ENCODE results near the gene DUS1L.

The DUS1L gene

DNA sequence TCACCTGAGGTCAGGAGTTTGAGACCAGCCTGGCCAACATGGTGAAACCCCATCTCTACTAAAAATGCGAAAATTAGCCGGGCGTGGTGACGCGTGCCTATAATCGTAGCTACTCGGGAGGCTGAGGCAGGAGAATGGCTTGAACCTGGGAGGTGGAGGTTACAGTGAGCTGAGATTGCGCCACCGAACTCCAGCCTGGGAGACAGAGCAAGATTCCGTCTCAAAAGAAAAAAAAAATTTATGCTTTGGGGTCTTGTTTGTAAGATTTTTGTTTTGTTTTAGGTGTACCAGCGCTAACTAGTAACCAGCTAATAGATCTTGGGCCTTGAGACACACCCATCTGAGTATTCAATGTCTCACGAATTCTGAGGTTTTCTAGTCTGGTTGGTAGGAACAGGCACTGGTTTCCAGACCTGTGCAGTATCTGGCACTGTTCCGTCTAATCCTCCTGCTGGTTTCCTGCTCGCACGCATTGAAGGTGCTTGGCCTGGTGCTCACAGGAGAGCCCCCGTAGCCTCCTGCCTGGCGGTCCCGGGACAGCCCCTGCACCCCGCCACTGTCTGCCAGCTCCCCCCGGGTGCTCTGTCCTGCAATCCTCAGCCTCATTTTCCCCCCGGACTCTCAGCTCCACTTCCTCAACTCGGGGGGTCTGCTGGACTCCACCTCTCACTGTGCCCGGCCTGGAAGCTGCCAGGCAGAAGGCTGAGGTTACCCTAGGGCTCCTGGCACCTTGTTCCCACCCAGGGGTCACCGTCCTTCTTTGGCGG, 10.6 kb upstream of the DUS1L start:
- DNase-seq (ENCODE audit: low spot score) = no peak

DNA sequence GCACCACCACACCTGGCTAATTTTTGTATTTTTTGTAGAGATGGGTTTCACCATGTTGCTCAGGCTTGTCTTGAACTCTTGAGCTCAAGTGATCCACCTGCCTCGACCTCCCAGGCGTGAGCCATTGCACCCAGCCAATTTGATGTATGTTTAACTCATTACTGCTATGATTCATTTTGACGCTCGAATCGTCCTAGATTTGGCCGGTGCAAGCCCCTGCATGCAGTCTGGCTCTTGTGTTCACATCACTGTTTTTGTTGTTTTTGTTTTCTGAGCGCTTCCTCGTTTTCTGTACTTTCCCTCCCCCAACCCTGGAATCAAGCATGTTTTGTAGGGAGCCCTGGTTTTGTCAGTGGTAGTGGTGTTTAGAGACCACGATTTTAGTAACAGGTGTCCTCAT, 7.8 kb upstream of the DUS1L start:
- no peak for DNase-seq (ENCODE audit: low spot score)

DNA sequence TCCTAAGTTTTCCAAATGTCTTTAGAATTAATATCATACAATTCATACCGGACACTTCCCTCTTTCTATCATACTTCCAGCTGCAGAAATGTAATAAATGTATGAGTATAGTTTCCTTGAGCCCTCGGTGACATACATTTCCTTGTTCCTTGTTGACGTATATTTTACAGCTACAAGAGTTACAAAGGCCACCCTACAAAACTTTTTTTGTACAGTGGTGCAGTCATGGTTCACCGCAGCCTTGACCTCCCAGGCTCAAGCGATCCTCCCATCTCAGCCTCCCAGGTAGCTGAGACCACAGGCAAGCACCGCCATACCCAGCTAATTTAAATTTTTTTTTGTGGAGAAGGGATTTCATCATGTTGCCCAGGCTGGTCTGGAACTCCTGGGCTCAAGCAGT, 7.2 kb upstream of the DUS1L start:
- no peak for DNase-seq (ENCODE audit: low spot score)

DNA sequence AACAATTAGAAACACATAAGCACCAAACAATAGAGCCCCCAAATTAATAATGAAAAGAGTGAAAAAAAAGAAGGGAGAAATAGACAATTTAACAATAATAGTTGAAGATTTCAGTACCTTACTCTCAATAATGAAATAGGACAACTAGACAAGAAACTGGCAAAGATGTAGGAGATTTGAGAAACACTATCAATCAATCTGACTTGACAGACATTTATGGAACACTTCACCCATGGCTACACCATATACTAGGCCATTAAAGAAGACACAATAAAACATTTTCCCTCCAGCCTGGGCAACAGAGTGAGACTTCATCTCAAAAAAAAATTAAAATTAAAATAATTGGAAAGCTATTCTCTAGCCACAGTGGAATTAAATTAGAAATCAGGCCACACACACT, 5.0 kb upstream of the DUS1L start:
- no peak for DNase-seq (ENCODE audit: low spot score)

GRCh38 chr17:82065193-82065637, 389 bp downstream of the DUS1L start:
- no peak for DNase-seq (ENCODE audit: low spot score)

DNA sequence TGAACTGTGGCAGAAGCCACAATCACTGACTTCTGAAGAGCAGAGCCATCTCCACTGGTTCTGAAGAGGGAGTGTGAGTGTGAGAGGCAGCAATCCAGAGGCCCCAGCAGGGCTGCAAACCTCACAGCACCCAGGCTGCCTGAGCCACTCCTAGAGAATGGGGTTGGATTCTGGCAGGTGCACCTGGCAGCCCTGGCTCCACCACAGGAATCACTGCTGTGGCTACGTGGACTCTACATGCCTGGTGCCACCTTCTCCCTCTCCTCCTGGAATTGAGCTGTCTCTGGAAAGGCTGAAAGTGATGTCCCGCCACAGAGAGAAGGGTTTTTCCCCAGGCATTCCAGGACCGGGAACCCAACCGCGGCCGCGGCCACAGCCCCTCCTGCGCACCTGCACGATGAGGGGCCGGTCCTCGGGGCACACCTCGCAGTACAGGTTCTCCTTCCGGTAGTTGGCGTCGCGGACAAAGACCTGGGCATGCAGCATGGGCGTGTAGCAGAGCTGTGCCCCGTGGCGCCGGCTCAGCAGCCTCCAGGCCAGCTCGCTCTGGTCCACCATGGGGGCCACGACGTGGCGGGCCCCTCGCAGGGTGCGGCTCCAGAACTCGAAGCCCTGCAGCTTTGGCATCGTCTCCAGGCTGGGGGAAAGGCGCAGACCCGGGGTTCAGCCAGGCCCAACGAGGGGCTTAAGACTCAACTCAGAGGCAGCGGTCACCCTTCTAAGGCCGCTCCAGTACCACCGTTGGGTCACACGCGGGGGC, 991 bp downstream of the DUS1L start:
- peak; percentile 77 for DNase-seq (ENCODE audit: low spot score)

GRCh38 chr17:82063424-82064415, 1.9 kb downstream of the DUS1L start:
- DNase-seq (ENCODE audit: low spot score) = no peak

DNA sequence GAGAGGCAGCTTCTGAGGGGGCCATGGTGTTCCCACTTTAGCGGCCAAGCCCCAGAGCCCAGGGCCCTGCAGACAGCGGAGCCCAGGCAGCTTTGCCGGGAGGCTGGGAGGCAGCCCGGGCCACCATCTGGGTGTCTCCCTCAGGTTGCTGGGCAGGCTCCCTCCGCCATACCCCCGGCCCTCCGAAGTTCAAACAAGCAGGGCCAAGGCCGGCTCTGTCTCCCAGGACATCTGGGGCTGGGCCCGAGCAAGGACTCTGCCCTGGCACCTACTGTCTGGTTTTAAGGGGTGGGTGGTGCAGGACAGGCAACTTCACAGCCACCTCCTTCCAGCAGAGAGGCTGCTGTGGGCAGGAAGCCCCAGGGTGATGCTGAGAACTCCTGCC, 2.6 kb downstream of the DUS1L start:
- no peak for DNase-seq (ENCODE audit: low spot score)

GRCh38 chr17:82062076-82062983, 3.3 kb downstream of the DUS1L start:
- DNase-seq (ENCODE audit: low spot score) = no peak

GRCh38 chr17:82061047-82061925, 4.3 kb downstream of the DUS1L start:
- no peak for DNase-seq (ENCODE audit: low spot score)

DNA sequence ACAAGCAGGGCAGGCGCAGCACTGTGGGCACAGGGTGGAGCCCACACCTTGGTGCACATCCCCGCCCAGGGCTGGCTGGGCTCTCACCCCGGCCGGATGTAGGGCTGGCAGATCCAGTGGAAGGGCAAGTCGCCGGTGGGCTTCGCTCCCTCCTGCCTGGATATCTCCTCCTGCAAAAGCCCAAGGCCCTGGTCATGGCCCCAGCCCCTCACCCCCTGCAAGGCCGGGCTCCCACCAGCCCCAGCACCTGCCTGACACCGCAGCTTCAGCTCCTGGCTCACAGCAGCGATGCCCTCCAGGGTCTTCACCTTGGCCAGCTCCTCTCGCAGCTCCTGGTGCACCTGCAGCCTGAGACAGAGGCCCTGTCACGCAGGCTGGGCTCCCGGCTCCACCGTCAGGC, 5.0 kb downstream of the DUS1L start:
- no peak for DNase-seq (ENCODE audit: low spot score)

GRCh38 chr17:82060001-82060380, 5.6 kb downstream of the DUS1L start:
- DNase-seq (ENCODE audit: low spot score) = no peak

DNA sequence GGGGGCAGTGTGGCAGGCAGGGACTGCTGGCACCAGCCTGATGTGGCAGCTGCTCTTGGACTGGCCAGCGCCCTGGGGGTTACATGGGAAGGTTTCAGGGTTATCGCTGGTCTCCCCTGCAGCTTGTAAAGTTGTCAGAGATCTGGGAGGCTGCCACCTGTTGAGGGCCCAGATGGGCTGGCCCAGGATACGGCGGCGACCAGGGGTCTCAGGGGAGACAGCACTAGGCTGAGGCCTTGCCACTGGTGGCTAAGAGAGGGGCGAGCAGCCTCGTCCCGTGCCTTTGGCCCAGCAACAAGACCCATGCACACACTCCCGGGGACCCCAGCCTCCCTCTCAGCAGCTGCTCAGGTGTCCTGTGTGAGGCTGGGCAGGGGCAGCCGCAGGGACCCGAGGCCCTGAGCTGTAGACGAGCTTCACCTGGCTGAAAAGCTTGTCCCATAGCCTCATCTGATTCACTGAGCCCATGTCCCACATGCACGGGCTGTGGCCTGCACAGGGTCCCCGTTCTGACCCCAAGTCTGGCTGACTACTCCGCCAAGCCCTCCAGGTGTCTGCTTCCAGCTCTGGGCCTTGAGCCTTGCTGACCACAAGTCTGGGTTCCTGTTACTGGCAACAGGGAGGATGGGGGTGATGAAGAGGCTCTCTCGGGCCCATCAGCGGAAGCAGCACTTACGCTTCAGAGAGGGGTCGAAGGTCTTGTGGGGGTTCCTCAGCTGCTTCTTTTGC, 6.2 kb downstream of the DUS1L start:
- no peak for DNase-seq (ENCODE audit: low spot score)

DNA sequence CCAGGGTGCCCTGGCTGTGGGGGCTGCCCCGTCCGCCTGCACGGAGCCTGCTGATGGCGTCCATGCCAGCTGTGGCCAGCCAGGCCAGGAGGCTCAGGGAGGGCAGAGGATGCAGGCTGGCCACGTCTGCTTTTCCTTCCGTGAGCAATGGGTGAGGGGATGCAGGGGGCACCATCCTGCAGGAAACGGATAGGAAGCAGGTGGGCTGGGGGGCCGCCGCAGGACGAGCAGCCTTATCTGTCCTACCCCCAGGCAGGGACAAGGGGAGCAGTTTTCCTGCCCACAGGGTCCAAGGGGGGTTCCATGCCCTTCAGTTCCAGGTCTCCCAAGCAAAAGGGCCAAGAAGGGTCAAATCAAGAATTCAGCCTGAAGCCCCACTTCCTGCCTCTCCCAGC, 6.8 kb downstream of the DUS1L start:
- DNase-seq (ENCODE audit: low spot score) = no peak

GRCh38 chr17:82058230-82058854, 7.3 kb downstream of the DUS1L start:
- DNase-seq (ENCODE audit: low spot score) = no peak

DNA sequence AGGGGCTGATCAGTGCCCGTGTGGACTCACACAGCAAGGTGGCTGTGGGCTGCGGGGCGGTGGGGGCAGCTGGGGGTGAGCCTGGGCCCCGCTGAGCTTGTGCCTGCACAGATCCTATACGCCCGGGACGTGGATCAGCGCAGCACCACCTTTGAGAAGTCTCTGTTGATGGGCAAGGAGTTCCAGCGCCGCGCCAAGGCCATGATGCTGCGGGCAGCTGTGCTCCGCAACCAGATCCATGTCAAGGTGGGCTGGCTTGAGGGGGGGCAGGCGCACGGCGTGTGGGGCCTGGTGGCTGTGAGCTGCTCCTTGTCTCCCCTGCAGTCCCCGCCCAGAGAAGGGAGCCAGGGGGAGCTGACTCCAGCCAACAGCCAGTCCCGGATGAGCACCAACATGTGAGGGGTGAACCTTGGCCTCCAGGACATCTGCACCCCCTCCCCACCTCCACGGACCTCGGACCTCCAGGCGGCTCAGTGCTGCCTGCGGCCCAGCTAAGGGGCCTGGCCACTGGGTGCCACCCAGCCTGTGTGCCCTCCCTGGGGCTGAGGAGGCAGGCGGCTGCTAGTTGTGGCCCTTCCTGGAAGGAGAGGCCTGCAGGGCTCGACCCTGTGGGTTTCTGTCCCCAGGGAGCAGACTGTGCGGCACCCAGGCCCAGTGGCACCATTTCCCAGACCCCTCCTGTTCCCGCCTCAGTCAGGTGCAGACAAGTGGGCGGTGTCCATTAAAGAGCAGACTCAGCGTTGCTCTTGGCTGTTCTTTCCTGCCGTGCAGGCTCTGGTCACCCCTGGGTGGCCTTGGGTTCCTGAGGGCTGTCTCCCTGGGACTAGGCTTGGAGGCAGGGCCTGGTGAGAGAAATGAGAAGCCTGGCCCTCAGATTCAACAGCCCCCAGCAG, 8.6 kb downstream of the DUS1L start:
- no peak for DNase-seq (ENCODE audit: low spot score)

DNA sequence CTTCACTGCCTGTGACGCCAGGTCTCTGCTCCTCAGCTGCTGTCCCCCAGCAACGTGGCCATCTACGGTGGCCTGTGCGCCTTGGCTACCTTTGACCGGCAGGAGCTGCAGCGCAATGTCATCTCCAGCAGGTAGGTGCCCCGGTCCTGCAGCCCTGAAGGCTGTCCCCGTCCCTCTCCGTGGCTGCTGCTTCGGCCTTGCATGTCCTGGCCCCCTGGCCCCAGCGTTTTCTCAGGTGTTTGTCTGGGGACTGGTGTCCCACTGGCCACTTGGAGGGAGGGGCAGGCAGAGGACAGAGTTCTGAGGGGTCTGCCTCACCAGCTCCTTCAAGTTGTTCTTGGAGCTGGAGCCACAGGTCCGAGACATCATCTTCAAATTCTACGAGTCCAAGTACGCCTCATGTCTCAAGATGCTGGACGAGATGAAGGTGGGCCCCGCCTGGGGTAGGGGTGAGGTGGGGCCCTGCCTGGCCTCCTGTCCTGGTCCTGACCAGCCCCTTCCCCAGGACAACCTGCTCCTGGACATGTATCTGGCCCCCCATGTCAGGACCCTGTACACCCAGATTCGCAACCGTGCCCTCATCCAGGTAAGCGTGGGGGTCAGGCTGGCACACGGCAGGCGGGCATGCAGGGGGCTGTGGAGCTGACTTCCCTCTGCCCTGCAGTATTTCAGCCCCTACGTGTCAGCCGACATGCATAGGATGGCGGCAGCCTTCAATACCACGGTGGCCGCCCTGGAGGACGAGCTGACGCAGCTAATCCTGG, 9.5 kb downstream of the DUS1L start:
- DNase-seq (ENCODE audit: low spot score) = no peak
